NCI-H345 treated with DMSO at 0.1 percent for 48 hours (cell line): ENCODE results near the gene KIAA1328.
A peak's percentile ranks its signal among the peaks of the same experiment; 100 is the strongest.

Experiments
- DNase-seq: peaks from one replicate; lab custom pipeline; 2025; ENCODE audit not compliant: unreplicated experiment; lab: John Stamatoyannopoulos, UW

KIAA1328 gene

GRCh38 chr18:37249171-37249886, 420.4 kb downstream of the KIAA1328 start:
- DNase-seq: no peak

- DNase-seq: no peak
These were observed 421.1 kb downstream of the KIAA1328 start for GRCh38 chr18:37249895-37250618.

GRCh38 chr18:37251679-37252078, 422.8 kb downstream of the KIAA1328 start:
- DNase-seq: no peak

- no peak for DNase-seq
These were observed 423.4 kb downstream of the KIAA1328 start for GRCh38 chr18:37252342-37252741.

- no peak for DNase-seq
These were observed 424.0 kb downstream of the KIAA1328 start for GRCh38 chr18:37252854-37253393.

GRCh38 chr18:37253394-37254235, 424.7 kb downstream of the KIAA1328 start:
- peak; percentile 30 for DNase-seq

- no peak for DNase-seq
These were observed 425.4 kb downstream of the KIAA1328 start for GRCh38 chr18:37254236-37254754.

- no peak for DNase-seq
These were observed 426.0 kb downstream of the KIAA1328 start for GRCh38 chr18:37254973-37255372.

- DNase-seq: no peak
These were observed 429.2 kb downstream of the KIAA1328 start for GRCh38 chr18:37258131-37258530.

GRCh38 chr18:37258819-37259218, 429.9 kb downstream of the KIAA1328 start:
- DNase-seq: no peak

GRCh38 chr18:37259711-37260110, 430.8 kb downstream of the KIAA1328 start:
- DNase-seq: no peak

- DNase-seq: no peak
These were observed 431.6 kb downstream of the KIAA1328 start for GRCh38 chr18:37260367-37261093.

- DNase-seq: no peak
These were observed 432.4 kb downstream of the KIAA1328 start for GRCh38 chr18:37261246-37261840.

GRCh38 chr18:37261988-37262387, 433.1 kb downstream of the KIAA1328 start:
- no peak for DNase-seq

- no peak for DNase-seq
These were observed 436.0 kb downstream of the KIAA1328 start for GRCh38 chr18:37264956-37265355.

GRCh38 chr18:37265382-37265781, 436.5 kb downstream of the KIAA1328 start:
- DNase-seq: no peak

- DNase-seq: no peak
These were observed 437.4 kb downstream of the KIAA1328 start for GRCh38 chr18:37266290-37266689.

- no peak for DNase-seq
These were observed 441.2 kb downstream of the KIAA1328 start for GRCh38 chr18:37270038-37270665.

- DNase-seq: no peak
These were observed 441.7 kb downstream of the KIAA1328 start for GRCh38 chr18:37270666-37271052.

GRCh38 chr18:37272226-37272625, 443.3 kb downstream of the KIAA1328 start:
- DNase-seq: no peak
